OCI-LY3 (cell line): ENCODE measurements around the gene LETMD1.
"Not testable (repeated sequence)": the region's sequence is repeated elsewhere in the genome, so short reads cannot be mapped to it uniquely, and the experiment has no call there.

Source experiments
- H2AFZ ChIP-seq: fragments of 200-600, 300-600 bp; shearing (Covaris generic); 2 replicates; pipeline ENCODE4 v1.6.0; 2014; ENCODE audit warnings: antibody characterized with exemption, low read depth, low read length
- H3K27ac ChIP-seq: fragments of 200-600, 300-600 bp; sonication (generic); 2 replicates; pipeline ENCODE4 v1.5.1; 2014; ENCODE audit warnings: mild to moderate bottlenecking, low read length, moderate library complexity, mixed read lengths
- H3K27me3 ChIP-seq: fragments of 200-600, 300-600 bp; sonication (generic); 2 replicates; pipeline ENCODE4 v1.6.1; 2014; ENCODE audit warnings: low read depth, low read length, mixed read lengths
- H3K36me3 ChIP-seq: fragments of 200-600, 300-600 bp; sonication (generic); replicated peaks from 2 replicates; pipeline ENCODE3; 2014; ENCODE audit warnings: low read depth, low read length, mixed read lengths
- H3K4me1 ChIP-seq: fragments of 300-600, 200-600 bp; sonication (generic); 2 replicates; pipeline ENCODE4 v1.6.1; 2014; ENCODE audit warnings: low read length, mixed read lengths
- H3K4me2 ChIP-seq: fragments of 200-600, 300-600 bp; sonication (generic); 2 replicates; pipeline ENCODE4 v1.6.1; 2014; ENCODE audit warnings: low read length, mixed read lengths
- H3K4me3 ChIP-seq: fragments of 300-600, 200-600 bp; sonication (generic); 2 replicates; pipeline ENCODE4 v1.5.1; 2014; ENCODE audit warnings: antibody characterized with exemption, mild to moderate bottlenecking, low read length, moderate library complexity
- H3K79me2 ChIP-seq: fragments of 300-600, 200-600 bp; shearing (Covaris generic); 2 replicates; pipeline ENCODE4 v1.6.1; 2014; ENCODE audit warnings: mild to moderate bottlenecking, low read length, mixed read lengths
- H3K9ac ChIP-seq: fragments of 300-600, 200-600 bp; shearing (Covaris generic); 2 replicates; pipeline ENCODE4 v1.6.0; 2014; ENCODE audit warnings: mild to moderate bottlenecking, low read length, moderate library complexity
- H3K9me3 ChIP-seq: fragments of 200-600, 300-600 bp; shearing (Covaris generic); 2 replicates; pipeline ENCODE4 v1.6.1; 2014; ENCODE audit warnings: low read length, mixed read lengths; ENCODE audit not compliant: insufficient read depth
- H4K20me1 ChIP-seq: fragments of 200-600, 300-600 bp; sonication (generic); 2 replicates; pipeline ENCODE4 v1.6.1; 2016; ENCODE audit warnings: low read length, mixed read lengths; ENCODE audit not compliant: insufficient read depth
- EZH2phosphoT487 ChIP-seq: fragments of 200-600 bp; shearing (Covaris generic); IDR thresholded peaks from 2 replicates; pipeline ENCODE4 v1.6.1; 2018; ENCODE audit warnings: antibody characterized with exemption, mixed run types, low read depth
- TF ChIP-seq, protein P1 (sequence below): fragments of 200-600, 300-600 bp; sonication (generic); IDR thresholded peaks from 2 replicates; pipeline ENCODE4 v1.5.1; 2014; ENCODE audit warnings: antibody characterized with exemption, low read length, low read depth

The LETMD1 gene

GRCh38 chr12:51076236-51076930, 28.3 kb downstream of the LETMD1 start:
- Histone ChIP-seq H3K27ac (no peak overlapping the region), H3K4me3 (no peak overlapping the region), H2AFZ (no peak overlapping the region), H3K4me2 (no peak overlapping the region), H3K27me3 (no peaks in the 10 kb centered on the region), H3K36me3 (peaks cover 3% of the 10 kb centered on the region), H3K9me3 (no peaks in the 10 kb centered on the region), H3K9ac (no peak overlapping the region), H3K79me2 (peaks cover 2% of the 10 kb centered on the region), H4K20me1 (no peaks in the 10 kb centered on the region), H3K4me1 (no peaks in the 10 kb centered on the region)
- TF ChIP-seq, protein P1, sequence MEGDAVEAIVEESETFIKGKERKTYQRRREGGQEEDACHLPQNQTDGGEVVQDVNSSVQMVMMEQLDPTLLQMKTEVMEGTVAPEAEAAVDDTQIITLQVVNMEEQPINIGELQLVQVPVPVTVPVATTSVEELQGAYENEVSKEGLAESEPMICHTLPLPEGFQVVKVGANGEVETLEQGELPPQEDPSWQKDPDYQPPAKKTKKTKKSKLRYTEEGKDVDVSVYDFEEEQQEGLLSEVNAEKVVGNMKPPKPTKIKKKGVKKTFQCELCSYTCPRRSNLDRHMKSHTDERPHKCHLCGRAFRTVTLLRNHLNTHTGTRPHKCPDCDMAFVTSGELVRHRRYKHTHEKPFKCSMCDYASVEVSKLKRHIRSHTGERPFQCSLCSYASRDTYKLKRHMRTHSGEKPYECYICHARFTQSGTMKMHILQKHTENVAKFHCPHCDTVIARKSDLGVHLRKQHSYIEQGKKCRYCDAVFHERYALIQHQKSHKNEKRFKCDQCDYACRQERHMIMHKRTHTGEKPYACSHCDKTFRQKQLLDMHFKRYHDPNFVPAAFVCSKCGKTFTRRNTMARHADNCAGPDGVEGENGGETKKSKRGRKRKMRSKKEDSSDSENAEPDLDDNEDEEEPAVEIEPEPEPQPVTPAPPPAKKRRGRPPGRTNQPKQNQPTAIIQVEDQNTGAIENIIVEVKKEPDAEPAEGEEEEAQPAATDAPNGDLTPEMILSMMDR = no peak
- TF ChIP-seq EZH2phosphoT487 = no peak

- Histone ChIP-seq H3K27me3 (no peaks in the 10 kb centered on the region), H4K20me1 (no peaks in the 10 kb centered on the region), H3K9me3 (no peaks in the 10 kb centered on the region), H2AFZ (no peak overlapping the region), H3K4me2 (no peak overlapping the region), H3K4me3 (no peak overlapping the region), H3K36me3 (no peaks in the 10 kb centered on the region), H3K79me2 (peaks cover 14% of the 10 kb centered on the region), H3K9ac (no peak overlapping the region), H3K4me1 (peaks cover 9% of the 10 kb centered on the region), H3K27ac (no peak overlapping the region)
- TF ChIP-seq, protein P1 = no peak
- no peak for TF ChIP-seq EZH2phosphoT487
These were observed 29.8 kb downstream of the LETMD1 start for GRCh38 chr12:51077930-51078329.

- not testable (repeated sequence) for H4K20me1 ChIP-seq, H3K36me3 ChIP-seq, H3K4me3 ChIP-seq, H3K27me3 ChIP-seq, H3K4me1 ChIP-seq, H2AFZ ChIP-seq, H3K9ac ChIP-seq, H3K27ac ChIP-seq, H3K9me3 ChIP-seq, H3K4me2 ChIP-seq
- peaks cover 15% of the 10 kb centered on the region for H3K79me2 ChIP-seq
These were observed 30.2 kb downstream of the LETMD1 start for GRCh38 chr12:51078346-51078745.

DNA sequence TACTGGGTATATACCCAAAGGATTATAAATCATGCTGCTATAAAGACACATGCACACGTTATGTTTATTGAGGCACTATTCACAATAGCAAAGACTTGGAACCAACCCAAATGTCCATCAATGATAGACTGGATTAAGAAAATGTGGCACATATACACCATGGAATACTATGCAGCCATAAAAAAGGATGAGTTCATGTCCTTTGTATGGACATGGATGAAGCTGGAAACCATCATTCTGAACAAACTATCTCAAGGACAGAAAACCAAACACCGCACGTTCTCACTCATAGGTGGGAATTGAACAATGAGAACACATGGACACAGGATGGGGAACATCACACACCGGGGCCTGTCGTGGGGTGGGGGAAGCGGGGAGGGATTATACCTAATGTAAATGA, 30.7 kb downstream of the LETMD1 start:
- H3K27ac ChIP-seq, H3K4me3 ChIP-seq, H4K20me1 ChIP-seq, H3K4me1 ChIP-seq, H3K9me3 ChIP-seq, H3K36me3 ChIP-seq, H3K27me3 ChIP-seq, H2AFZ ChIP-seq, H3K9ac ChIP-seq, H3K4me2 ChIP-seq: not testable (repeated sequence)
- peaks cover 15% of the 10 kb centered on the region for H3K79me2 ChIP-seq

- Histone ChIP-seq H3K9me3 (no peaks in the 10 kb centered on the region), H4K20me1 (no peaks in the 10 kb centered on the region), H3K36me3 (no peaks in the 10 kb centered on the region), H3K4me2 (no peak overlapping the region), H3K4me3 (no peak overlapping the region), H2AFZ (no peak overlapping the region), H3K27me3 (no peaks in the 10 kb centered on the region), H3K9ac (no peak overlapping the region), H3K79me2 (peaks cover 15% of the 10 kb centered on the region), H3K27ac (no peak overlapping the region), H3K4me1 (peaks cover 9% of the 10 kb centered on the region)
- TF ChIP-seq, protein P1 = no peak
- TF ChIP-seq EZH2phosphoT487 = no peak
These were observed 32.0 kb downstream of the LETMD1 start for GRCh38 chr12:51080136-51080535.
